Measurements from ENCODE around the gene CEACAM8. TPM values are rescaled to one million over a fixed set of nuclear protein-coding genes. Genes with fewer than 3 reads are reported as not detected.

Gene CEACAM8
- total RNA-seq, 3 donors from 2014 or later (not counting 1 experiment from before 2014, with no cell fraction given), result not detected

DNA sequence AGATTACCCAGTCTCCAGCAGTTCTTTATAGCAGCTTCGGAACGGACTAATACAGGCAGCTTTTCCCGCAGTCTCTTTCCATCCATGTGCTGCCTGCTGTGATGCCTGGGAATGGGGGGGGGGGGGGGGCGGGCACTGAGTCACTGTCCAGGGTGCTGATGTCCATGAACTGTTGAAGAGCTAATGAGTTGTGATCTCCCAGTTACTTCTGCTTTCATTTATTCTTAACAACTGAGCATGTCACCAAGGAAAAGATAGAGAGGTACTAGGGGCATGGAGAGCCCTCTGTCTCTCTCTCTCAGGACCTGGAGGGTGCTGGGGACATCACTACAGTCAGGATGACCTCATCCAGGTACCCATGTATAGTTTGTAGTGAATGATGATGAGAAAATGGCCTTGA lies 46.2 kb downstream of the CEACAM8 start:
- Mint-ChIP-seq H3K9me3 (no peaks in the 10 kb centered on the region), H3K27ac (no peak overlapping the region), H3K36me3 (no peaks in the 10 kb centered on the region), H3K4me3 (no peak overlapping the region), H3K4me1 (no peaks in the 10 kb centered on the region), H3K27me3 (ENCODE audit: low read depth in 2 of 2) (peaks cover 4 to 8% of the 10 kb centered on the region in 2 donors)
- no peak for ATAC-seq
- Histone ChIP-seq H3K9me3 (ENCODE audit: control insufficient read depth, insufficient read depth, low read length) (no peaks in the 10 kb centered on the region), H3K4me1 (ENCODE audit: control insufficient read depth, insufficient read depth, low read length) (peaks cover 11% of the 10 kb centered on the region), H3K27ac (ENCODE audit: low read length) (no peak overlapping the region), H3K4me3 (ENCODE audit: low read length) (no peak overlapping the region), H3K36me3 (ENCODE audit: control insufficient read depth, insufficient read depth, low read length) (no peaks in the 10 kb centered on the region), H3K27me3 (ENCODE audit: control insufficient read depth, insufficient read depth, low read length) (no peaks in the 10 kb centered on the region)
- intact Hi-C loops (cut with micrococcal nuclease), result no loop called here
- DNase-seq, result no peak
- no CpG with 5 or more reads among the region's 4 CpGs for WGBS (ENCODE audit: insufficient coverage)
- TF ChIP-seq CTCF (IDR thresholded peaks at IDR 0.05), result no peak

GRCh38 chr19:42547929-42548328 lies 46.8 kb downstream of the CEACAM8 start:
- Histone ChIP-seq H3K27ac (ENCODE audit: low read length) (no peak overlapping the region), H3K4me1 (ENCODE audit: control insufficient read depth, insufficient read depth, low read length) (peaks cover 5% of the 10 kb centered on the region), H3K9me3 (ENCODE audit: control insufficient read depth, insufficient read depth, low read length) (no peaks in the 10 kb centered on the region), H3K36me3 (ENCODE audit: control insufficient read depth, insufficient read depth, low read length) (no peaks in the 10 kb centered on the region), H3K27me3 (ENCODE audit: control insufficient read depth, insufficient read depth, low read length) (no peaks in the 10 kb centered on the region), H3K4me3 (ENCODE audit: low read length) (no peak overlapping the region)
- DNase-seq (no peak), ATAC-seq (no peak)
- Mint-ChIP-seq H3K4me3 (no peak overlapping the region), H3K4me1 (no peaks in the 10 kb centered on the region), H3K27ac (no peak overlapping the region), H3K27me3 (ENCODE audit: low read depth in 2 of 2) (peaks cover 4 to 8% of the 10 kb centered on the region in 2 donors), H3K9me3 (no peaks in the 10 kb centered on the region), H3K36me3 (no peaks in the 10 kb centered on the region)
- intact Hi-C loops (cut with micrococcal nuclease), result no loop called here
- TF ChIP-seq CTCF (IDR thresholded peaks at IDR 0.05), result no peak
- WGBS (ENCODE audit: insufficient coverage), result no CpG with 5 or more reads among the region's 2 CpGs

DNA sequence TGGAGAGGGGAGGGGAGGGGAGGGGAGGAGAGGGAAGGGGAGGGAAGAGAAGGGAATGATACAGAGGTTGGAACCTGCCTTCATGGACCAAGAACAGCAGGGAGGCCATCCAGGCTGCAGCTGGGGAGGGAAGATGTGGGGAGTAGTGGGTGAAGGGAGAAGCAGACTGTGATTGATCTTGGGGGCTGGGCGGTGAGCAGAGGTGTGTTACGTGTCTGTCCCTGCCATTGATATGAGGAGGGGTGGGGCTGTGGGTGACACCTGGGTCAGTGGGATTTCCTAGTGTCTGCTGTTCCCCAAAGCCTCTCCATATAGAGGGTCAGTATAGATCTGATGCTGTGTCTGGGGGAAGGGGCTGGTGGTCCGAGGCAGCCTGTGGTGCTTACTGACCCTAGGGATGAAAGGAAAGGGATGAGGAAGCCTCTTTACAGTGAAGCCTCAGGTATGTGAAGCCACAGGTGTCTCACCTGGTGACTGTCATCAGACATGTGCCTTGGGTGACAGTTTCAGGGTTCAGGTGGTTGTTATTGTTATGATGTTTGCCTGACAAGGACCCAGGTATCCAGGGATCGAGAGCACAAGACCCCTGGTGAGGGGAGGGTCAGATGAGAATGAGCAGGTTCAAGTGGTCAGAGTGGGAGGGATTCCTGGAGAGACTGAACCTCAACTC lies 47.8 kb downstream of the CEACAM8 start:
- intact Hi-C loops (cut with micrococcal nuclease), result no loop called here
- DNase-seq (no peak), ATAC-seq (no peak)
- Histone ChIP-seq H3K27ac (ENCODE audit: low read length) (no peak overlapping the region), H3K4me3 (ENCODE audit: low read length) (no peak overlapping the region), H3K4me1 (ENCODE audit: control insufficient read depth, insufficient read depth, low read length) (no peaks in the 10 kb centered on the region), H3K27me3 (ENCODE audit: control insufficient read depth, insufficient read depth, low read length) (no peaks in the 10 kb centered on the region), H3K9me3 (ENCODE audit: control insufficient read depth, insufficient read depth, low read length) (no peaks in the 10 kb centered on the region), H3K36me3 (ENCODE audit: control insufficient read depth, insufficient read depth, low read length) (no peaks in the 10 kb centered on the region)
- Mint-ChIP-seq H3K27me3 (ENCODE audit: low read depth in 2 of 2) (peaks cover 4 to 8% of the 10 kb centered on the region in 2 donors), H3K4me3 (no peak overlapping the region), H3K27ac (no peak overlapping the region), H3K36me3 (no peaks in the 10 kb centered on the region), H3K4me1 (no peaks in the 10 kb centered on the region), H3K9me3 (no peaks in the 10 kb centered on the region)
- no peak for TF ChIP-seq CTCF (IDR thresholded peaks at IDR 0.05)
- 82% methylated on average over 4 of the region's 4 CpGs for WGBS (ENCODE audit: insufficient coverage)

GRCh38 chr19:42544146-42544545 lies 50.6 kb downstream of the CEACAM8 start:
- H3K27ac ChIP-seq (ENCODE audit: low read length), result no peak overlapping the region
- no peaks in the 10 kb centered on the region for H3K36me3 ChIP-seq (ENCODE audit: control insufficient read depth, insufficient read depth, low read length)
- TF ChIP-seq CTCF (IDR thresholded peaks at IDR 0.05), result no peak
- Mint-ChIP-seq H3K36me3 (no peaks in the 10 kb centered on the region), H3K27me3 (ENCODE audit: low read depth in 2 of 2) (peaks cover 4 to 8% of the 10 kb centered on the region in 2 donors), H3K27ac (no peak overlapping the region), H3K9me3 (no peaks in the 10 kb centered on the region), H3K4me3 (no peak overlapping the region), H3K4me1 (no peaks in the 10 kb centered on the region)
- no peak overlapping the region for H3K4me3 ChIP-seq (ENCODE audit: low read length)
- 93% methylated on average over 4 of the region's 4 CpGs for WGBS (ENCODE audit: insufficient coverage)
- no peaks in the 10 kb centered on the region for H3K9me3 ChIP-seq (ENCODE audit: control insufficient read depth, insufficient read depth, low read length)
- H3K4me1 ChIP-seq (ENCODE audit: control insufficient read depth, insufficient read depth, low read length), result no peaks in the 10 kb centered on the region
- no peaks in the 10 kb centered on the region for H3K27me3 ChIP-seq (ENCODE audit: control insufficient read depth, insufficient read depth, low read length)
- DNase-seq (no peak), ATAC-seq (no peak)
- intact Hi-C loops (cut with micrococcal nuclease), result no loop called here

Data from natural killer cell (primary cell).